Measurements from ENCODE around the gene NLGN1.

Gene NLGN1

DNA sequence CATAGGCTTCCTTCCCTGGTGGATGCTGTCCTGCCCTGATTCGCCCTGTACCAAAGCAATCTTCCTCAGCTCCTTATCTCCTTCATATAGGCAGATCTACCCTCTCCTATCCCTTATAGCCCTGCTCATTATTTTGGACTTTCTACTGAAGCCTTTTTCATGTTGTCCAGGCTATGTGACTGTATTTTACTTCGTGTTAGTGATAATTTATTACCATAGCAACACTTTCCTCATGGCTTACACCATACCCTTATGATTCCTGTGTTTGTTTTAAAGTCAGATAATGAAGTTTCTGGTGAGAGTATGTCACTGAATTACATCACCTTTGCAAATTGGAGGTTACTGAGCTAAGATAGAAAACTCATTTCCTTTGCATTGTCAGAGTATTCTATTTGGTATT, 352.6 kb downstream of the NLGN1 start:
- FAIRE-seq = no peak
- DNase-seq (ENCODE audit: insufficient read length) = no peak
- TF ChIP-seq POLR2AphosphoS5 (IDR thresholded peaks at IDR 0.05; ENCODE audit: low read depth, low read length) (no peak), POLR2A (IDR thresholded peaks at IDR 0.05; ENCODE audit: low read depth, low read length) (no peak), TAF1 (IDR thresholded peaks at IDR 0.05; ENCODE audit: borderline replicate concordance, low read depth, low read length) (no peak)

GRCh38 chr3:173750591-173750990, 353.0 kb downstream of the NLGN1 start:
- TF ChIP-seq TAF1 (IDR thresholded peaks at IDR 0.05; ENCODE audit: borderline replicate concordance, low read depth, low read length) = no peak
- no peak for TF ChIP-seq POLR2AphosphoS5 (IDR thresholded peaks at IDR 0.05; ENCODE audit: low read depth, low read length)
- no peak for TF ChIP-seq POLR2A (IDR thresholded peaks at IDR 0.05; ENCODE audit: low read depth, low read length)
- no peak for DNase-seq (ENCODE audit: insufficient read length)
- no peak for FAIRE-seq

DNA sequence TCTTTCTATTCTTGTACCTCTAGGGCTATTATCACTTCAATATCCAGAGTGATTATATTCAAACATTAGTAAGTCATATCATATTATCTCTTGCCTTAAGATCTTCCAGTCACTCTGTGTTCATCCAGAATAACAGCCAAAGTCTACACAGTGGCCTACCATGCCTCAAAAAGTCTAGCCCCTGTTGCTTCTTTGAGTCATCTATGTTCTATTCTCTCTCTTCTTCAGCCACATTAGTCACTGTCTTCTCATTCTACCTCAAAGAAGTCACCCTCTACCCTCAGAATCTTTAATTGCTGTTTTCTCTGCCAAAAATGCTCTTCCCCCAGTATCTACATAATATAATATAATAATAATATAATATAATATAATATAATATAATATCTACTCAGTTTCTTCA, 356.0 kb downstream of the NLGN1 start:
- FAIRE-seq (no peak), DNase-seq (ENCODE audit: insufficient read length) (no peak)
- TF ChIP-seq POLR2AphosphoS5 (IDR thresholded peaks at IDR 0.05; ENCODE audit: low read depth, low read length) (no peak), POLR2A (IDR thresholded peaks at IDR 0.05; ENCODE audit: low read depth, low read length) (no peak), TAF1 (IDR thresholded peaks at IDR 0.05; ENCODE audit: borderline replicate concordance, low read depth, low read length) (no peak)

- no peak for TF ChIP-seq POLR2A (IDR thresholded peaks at IDR 0.05; ENCODE audit: low read depth, low read length)
- TF ChIP-seq POLR2AphosphoS5 (IDR thresholded peaks at IDR 0.05; ENCODE audit: low read depth, low read length) = no peak
- TF ChIP-seq TAF1 (IDR thresholded peaks at IDR 0.05; ENCODE audit: borderline replicate concordance, low read depth, low read length) = no peak
- DNase-seq (ENCODE audit: insufficient read length) (no peak), FAIRE-seq (no peak)
Observed at GRCh38 chr3:173755161-173755560, 357.6 kb downstream of the NLGN1 start.

DNA sequence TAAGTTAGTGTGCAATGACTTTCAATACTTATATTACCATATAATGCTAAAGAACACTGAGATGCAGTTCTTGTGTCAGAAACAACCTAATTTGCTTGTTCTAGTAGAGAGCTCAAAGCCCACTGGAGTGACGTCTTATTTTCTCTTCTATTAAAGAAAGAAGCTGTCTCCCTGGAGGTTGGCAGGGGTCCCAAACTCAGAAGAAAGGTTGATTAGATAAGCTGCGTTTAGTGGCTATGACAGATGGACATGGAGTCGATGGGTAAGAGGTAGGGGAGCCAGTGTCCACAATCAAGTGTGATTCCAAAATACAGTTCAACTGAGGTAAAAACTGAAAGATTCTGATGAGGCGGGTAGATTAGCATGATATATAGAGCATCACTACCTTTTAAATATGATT, 363.6 kb downstream of the NLGN1 start:
- DNase-seq (ENCODE audit: insufficient read length) = no peak
- TF ChIP-seq TAF1 (IDR thresholded peaks at IDR 0.05; ENCODE audit: borderline replicate concordance, low read depth, low read length) (no peak), POLR2AphosphoS5 (IDR thresholded peaks at IDR 0.05; ENCODE audit: low read depth, low read length) (no peak), POLR2A (IDR thresholded peaks at IDR 0.05; ENCODE audit: low read depth, low read length) (no peak)

GRCh38 chr3:173762501-173762900, 365.0 kb downstream of the NLGN1 start:
- DNase-seq (ENCODE audit: insufficient read length) (no peak), FAIRE-seq (no peak)
- no peak for TF ChIP-seq POLR2A (IDR thresholded peaks at IDR 0.05; ENCODE audit: low read depth, low read length)
- TF ChIP-seq POLR2AphosphoS5 (IDR thresholded peaks at IDR 0.05; ENCODE audit: low read depth, low read length) = no peak
- TF ChIP-seq TAF1 (IDR thresholded peaks at IDR 0.05; ENCODE audit: borderline replicate concordance, low read depth, low read length) = no peak

More for the DNA sequence above, 363.6 kb downstream of the NLGN1 start:
- FAIRE-seq = no peak

- FAIRE-seq (no peak), DNase-seq (ENCODE audit: insufficient read length) (no peak)
- no peak for TF ChIP-seq TAF1 (IDR thresholded peaks at IDR 0.05; ENCODE audit: borderline replicate concordance, low read depth, low read length)
- TF ChIP-seq POLR2AphosphoS5 (IDR thresholded peaks at IDR 0.05; ENCODE audit: low read depth, low read length) = no peak
- TF ChIP-seq POLR2A (IDR thresholded peaks at IDR 0.05; ENCODE audit: low read depth, low read length) = no peak
Observed at GRCh38 chr3:173770011-173770410, 372.5 kb downstream of the NLGN1 start.

DNA sequence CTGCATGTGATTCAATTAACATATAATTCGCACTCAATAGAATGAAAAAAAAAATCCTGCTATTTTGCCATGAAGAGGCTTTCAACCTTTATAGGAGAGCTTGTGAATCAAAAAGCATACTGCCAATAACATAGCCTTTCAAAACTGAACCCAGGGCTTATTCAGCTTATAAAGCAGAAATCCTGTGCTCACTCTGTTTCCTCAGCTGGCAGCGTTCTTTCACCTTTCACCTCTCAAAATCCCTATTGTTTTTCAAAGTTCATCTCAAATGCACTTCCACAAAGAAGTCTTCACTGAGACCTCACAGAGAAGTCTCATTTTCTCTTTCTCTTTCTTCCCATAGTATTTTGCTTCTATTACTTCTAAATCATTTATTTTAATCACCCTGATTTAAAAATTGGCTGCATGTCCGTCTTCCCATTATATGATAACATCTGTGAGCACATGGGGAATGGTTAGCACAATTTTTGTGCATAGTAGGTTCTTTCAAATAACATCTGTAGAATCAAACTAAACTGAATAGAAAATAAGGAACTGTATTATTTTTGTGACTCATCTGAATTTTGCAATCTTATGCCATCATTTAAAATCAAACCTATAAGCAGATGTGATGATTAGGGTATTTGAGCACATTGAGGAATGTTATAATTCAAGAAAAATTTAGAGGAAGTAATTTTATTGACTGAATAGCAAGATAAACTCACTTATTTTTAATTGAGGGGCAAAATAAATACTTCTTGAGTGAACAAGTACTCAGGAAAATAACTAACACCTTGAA, 373.4 kb downstream of the NLGN1 start:
- FAIRE-seq = no peak
- no peak for DNase-seq (ENCODE audit: insufficient read length)
- TF ChIP-seq TAF1 (IDR thresholded peaks at IDR 0.05; ENCODE audit: borderline replicate concordance, low read depth, low read length) (no peak), POLR2A (IDR thresholded peaks at IDR 0.05; ENCODE audit: low read depth, low read length) (no peak), POLR2AphosphoS5 (IDR thresholded peaks at IDR 0.05; ENCODE audit: low read depth, low read length) (no peak)

DNA sequence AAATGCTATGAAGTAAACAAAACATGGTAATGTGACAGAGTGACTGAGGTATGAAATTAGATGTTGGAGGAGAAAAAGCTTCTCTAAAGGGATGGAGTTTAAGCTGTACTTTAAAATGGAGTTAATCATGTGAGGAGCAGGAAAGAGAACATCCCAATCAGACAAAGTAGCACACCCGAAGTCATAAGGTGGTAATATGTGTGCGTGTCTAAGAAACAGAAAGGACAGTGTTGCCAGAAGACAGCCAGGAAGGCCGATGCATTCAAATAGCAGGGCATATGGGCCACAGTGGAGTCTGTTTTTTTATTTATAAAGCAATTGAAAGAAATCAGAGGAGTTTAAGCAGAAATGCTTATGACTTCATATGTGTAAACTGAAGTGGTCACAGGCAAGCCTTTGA, 376.3 kb downstream of the NLGN1 start:
- FAIRE-seq = no peak
- no peak for DNase-seq (ENCODE audit: insufficient read length)

GRCh38 chr3:173774294-173774693, 376.8 kb downstream of the NLGN1 start:
- no peak for FAIRE-seq

More for the DNA sequence above, 376.3 kb downstream of the NLGN1 start:
- TF ChIP-seq POLR2AphosphoS5 (IDR thresholded peaks at IDR 0.05; ENCODE audit: low read depth, low read length) = no peak
- TF ChIP-seq TAF1 (IDR thresholded peaks at IDR 0.05; ENCODE audit: borderline replicate concordance, low read depth, low read length) = no peak
- no peak for TF ChIP-seq POLR2A (IDR thresholded peaks at IDR 0.05; ENCODE audit: low read depth, low read length)

DNA sequence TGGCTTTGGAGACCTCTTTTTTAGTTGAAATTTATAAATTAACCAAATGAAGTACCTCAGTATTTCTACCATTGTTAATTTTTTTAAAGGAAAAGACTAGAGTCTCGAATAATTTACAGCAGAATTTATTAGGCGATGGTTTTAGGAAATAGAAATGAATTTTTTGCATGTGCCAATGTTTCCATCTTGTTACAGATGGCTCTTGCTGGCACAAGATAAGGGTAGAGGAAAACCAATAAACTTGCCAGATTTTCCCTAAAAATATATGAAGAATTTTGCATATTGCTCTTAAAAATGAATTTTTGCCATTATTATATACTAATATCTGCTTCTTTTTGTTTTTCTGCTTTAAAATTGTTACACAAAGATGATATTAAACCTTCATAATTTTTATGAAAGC, 380.7 kb downstream of the NLGN1 start:
- DNase-seq (ENCODE audit: insufficient read length) = no peak
- peak; percentile 9 for FAIRE-seq
- no peak for TF ChIP-seq POLR2A (IDR thresholded peaks at IDR 0.05; ENCODE audit: low read depth, low read length)
- TF ChIP-seq POLR2AphosphoS5 (IDR thresholded peaks at IDR 0.05; ENCODE audit: low read depth, low read length) = no peak
- TF ChIP-seq TAF1 (IDR thresholded peaks at IDR 0.05; ENCODE audit: borderline replicate concordance, low read depth, low read length) = no peak

More at GRCh38 chr3:173774294-173774693, 376.8 kb downstream of the NLGN1 start:
- no peak for DNase-seq (ENCODE audit: insufficient read length)
- TF ChIP-seq TAF1 (IDR thresholded peaks at IDR 0.05; ENCODE audit: borderline replicate concordance, low read depth, low read length) (no peak), POLR2AphosphoS5 (IDR thresholded peaks at IDR 0.05; ENCODE audit: low read depth, low read length) (no peak), POLR2A (IDR thresholded peaks at IDR 0.05; ENCODE audit: low read depth, low read length) (no peak)

- no peak for TF ChIP-seq POLR2AphosphoS5 (IDR thresholded peaks at IDR 0.05; ENCODE audit: low read depth, low read length)
- no peak for TF ChIP-seq TAF1 (IDR thresholded peaks at IDR 0.05; ENCODE audit: borderline replicate concordance, low read depth, low read length)
- no peak for TF ChIP-seq POLR2A (IDR thresholded peaks at IDR 0.05; ENCODE audit: low read depth, low read length)
- DNase-seq (ENCODE audit: insufficient read length) (no peak), FAIRE-seq (no peak)
Observed at GRCh38 chr3:173780067-173780466, 382.5 kb downstream of the NLGN1 start.

Data from GM12892 (cell line).